ENCODE measurements around the gene PPM1F.

- TF ChIP-seq, protein P1, sequence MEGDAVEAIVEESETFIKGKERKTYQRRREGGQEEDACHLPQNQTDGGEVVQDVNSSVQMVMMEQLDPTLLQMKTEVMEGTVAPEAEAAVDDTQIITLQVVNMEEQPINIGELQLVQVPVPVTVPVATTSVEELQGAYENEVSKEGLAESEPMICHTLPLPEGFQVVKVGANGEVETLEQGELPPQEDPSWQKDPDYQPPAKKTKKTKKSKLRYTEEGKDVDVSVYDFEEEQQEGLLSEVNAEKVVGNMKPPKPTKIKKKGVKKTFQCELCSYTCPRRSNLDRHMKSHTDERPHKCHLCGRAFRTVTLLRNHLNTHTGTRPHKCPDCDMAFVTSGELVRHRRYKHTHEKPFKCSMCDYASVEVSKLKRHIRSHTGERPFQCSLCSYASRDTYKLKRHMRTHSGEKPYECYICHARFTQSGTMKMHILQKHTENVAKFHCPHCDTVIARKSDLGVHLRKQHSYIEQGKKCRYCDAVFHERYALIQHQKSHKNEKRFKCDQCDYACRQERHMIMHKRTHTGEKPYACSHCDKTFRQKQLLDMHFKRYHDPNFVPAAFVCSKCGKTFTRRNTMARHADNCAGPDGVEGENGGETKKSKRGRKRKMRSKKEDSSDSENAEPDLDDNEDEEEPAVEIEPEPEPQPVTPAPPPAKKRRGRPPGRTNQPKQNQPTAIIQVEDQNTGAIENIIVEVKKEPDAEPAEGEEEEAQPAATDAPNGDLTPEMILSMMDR (IDR thresholded peaks at IDR 0.05; ENCODE audit: low read depth, low read length): no peak
- TF ChIP-seq EZH2phosphoT487 (IDR thresholded peaks at IDR 0.05; ENCODE audit: low read depth): no peak
These were observed 27.9 kb upstream of the PPM1F start for GRCh38 chr22:21980547-21980946.

Data from OCI-LY3 (cell line).